HK-2 (cell line): ENCODE data around the gene NBPF12.
A peak's percentile ranks its signal among the peaks of the same experiment; 100 is the strongest.
"Not testable (repeated sequence)": the region's sequence is repeated elsewhere in the genome, so short reads cannot be mapped to it uniquely, and the experiment has no call there.

Experiments used
- DNase-seq: peaks from one replicate; pipeline ENCODE4 v3.0.0-alpha.2; 2018; ENCODE audit not compliant: unreplicated experiment

The NBPF12 gene

GRCh38 chr1:146986450-146986849, 48.3 kb downstream of the NBPF12 start:
- DNase-seq: not testable (repeated sequence)

- DNase-seq: not testable (repeated sequence)
Measured at GRCh38 chr1:146987502-146987901, 49.4 kb downstream of the NBPF12 start.

- DNase-seq: peak; percentile 11
Measured at GRCh38 chr1:146989455-146989854, 51.3 kb downstream of the NBPF12 start.

- not testable (repeated sequence) for DNase-seq
Measured at GRCh38 chr1:147008495-147008894, 70.4 kb downstream of the NBPF12 start.

- DNase-seq: not testable (repeated sequence)
Measured at GRCh38 chr1:147026975-147027374, 88.9 kb downstream of the NBPF12 start.

- DNase-seq: not testable (repeated sequence)
Measured at GRCh38 chr1:147030066-147030653, 92.0 kb downstream of the NBPF12 start.

- no peak for DNase-seq
Measured at GRCh38 chr1:147039916-147040315, 101.8 kb downstream of the NBPF12 start.

- not testable (repeated sequence) for DNase-seq
Measured at GRCh38 chr1:147042891-147043290, 104.8 kb downstream of the NBPF12 start.

GRCh38 chr1:147044511-147044910, 106.4 kb downstream of the NBPF12 start:
- not testable (repeated sequence) for DNase-seq
